NCI-H1092 treated with DMSO at 0.1 percent for 48 hours (cell line): ENCODE data around the gene SLCO2A1.
A peak's percentile ranks its signal among the peaks of the same experiment; 100 is the strongest.
"Not testable (repeated sequence)": the region's sequence is repeated elsewhere in the genome, so short reads cannot be mapped to it uniquely, and the experiment has no call there.

Experiments
- DNase-seq: peaks from one replicate; lab custom pipeline; 2025; lab: John Stamatoyannopoulos, UW

The SLCO2A1 gene

GRCh38 chr3:134029734-134030378, at the start of gene SLCO2A1:
Gene SLCO2A1 (minus strand): TSS chr3:134029925. CDS start chr3:134029802, 123 bp downstream.
- DNase-seq: peak; percentile 26

DNA sequence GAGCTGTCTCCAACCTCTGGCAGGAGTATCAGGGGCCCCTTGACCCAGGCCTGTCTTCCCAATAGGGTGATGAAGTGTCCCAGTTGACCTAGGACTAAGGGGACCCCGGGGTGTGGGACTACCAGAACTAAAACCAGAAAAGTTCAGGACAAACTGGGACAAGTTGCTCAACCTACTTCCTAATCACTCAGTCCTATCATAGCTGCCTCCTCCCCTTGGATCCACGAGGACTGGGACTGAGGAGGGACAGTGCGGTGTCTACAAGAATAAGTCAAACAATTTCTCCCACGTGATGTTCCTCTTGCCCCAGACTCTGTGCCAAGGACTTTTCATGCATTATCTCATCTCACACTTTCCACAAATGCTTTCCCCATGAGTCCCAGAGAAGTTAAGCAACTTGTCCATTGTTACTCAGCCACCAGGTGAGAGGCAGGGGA, 49.4 kb upstream of the SLCO2A1 start:
- no peak for DNase-seq

- no peak for DNase-seq
Measured at GRCh38 chr3:134078169-134078831, 48.6 kb upstream of the SLCO2A1 start.

GRCh38 chr3:134077649-134078161, 48.0 kb upstream of the SLCO2A1 start:
- no peak for DNase-seq

GRCh38 chr3:134076851-134077250, 47.1 kb upstream of the SLCO2A1 start:
- DNase-seq: no peak

- no peak for DNase-seq
Measured at GRCh38 chr3:134075846-134076245, 46.1 kb upstream of the SLCO2A1 start.

DNA sequence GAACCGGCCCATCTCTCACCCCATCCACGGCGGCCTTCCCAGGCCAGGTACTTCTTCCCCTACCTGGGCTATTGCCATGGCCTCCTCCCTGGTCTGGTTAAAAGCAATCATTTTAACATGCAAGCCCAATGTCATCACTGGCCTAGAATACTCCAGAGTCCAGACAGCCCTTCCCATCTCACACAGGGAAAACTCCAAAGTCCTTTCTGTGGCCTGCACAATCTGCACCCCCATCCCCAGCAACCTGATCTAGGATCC, 45.8 kb upstream of the SLCO2A1 start:
- no peak for DNase-seq

DNA sequence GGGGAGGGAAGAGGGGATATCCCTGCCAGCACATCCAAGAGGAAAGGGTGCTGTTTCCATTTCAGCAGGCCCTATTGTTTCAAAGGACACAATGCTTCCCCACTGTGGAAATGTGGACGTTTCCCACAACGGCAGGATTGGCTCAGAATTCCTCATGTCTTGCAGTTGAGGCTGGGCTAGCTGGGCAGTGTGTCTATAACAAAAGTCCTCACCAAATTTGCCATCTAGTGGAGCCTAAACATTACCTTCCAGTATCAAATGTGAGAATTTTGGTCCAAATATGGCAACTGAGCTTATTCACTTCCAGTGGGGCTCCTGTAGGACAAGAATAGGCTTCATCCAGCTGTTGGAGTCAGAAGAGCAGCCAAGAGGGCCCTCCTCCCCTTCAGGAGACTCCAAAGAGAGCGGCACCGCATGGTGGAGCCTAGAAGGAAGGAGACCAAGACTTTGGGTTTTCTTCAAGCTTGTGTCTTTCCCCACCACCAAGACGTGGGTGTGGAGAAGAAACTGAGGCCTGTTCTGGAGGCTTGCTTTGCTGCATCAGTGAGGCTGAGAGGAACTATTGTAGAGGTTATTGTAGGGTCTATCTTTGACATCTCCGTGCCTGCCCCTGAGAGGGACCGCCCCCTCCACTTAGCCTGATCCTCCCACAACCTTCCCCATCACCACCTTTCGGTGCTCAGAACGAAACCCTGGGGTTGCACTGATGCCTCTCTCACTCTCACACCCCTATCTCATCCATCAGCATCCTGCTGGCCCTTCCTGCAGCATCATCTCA, 45.3 kb upstream of the SLCO2A1 start:
- no peak for DNase-seq

DNA sequence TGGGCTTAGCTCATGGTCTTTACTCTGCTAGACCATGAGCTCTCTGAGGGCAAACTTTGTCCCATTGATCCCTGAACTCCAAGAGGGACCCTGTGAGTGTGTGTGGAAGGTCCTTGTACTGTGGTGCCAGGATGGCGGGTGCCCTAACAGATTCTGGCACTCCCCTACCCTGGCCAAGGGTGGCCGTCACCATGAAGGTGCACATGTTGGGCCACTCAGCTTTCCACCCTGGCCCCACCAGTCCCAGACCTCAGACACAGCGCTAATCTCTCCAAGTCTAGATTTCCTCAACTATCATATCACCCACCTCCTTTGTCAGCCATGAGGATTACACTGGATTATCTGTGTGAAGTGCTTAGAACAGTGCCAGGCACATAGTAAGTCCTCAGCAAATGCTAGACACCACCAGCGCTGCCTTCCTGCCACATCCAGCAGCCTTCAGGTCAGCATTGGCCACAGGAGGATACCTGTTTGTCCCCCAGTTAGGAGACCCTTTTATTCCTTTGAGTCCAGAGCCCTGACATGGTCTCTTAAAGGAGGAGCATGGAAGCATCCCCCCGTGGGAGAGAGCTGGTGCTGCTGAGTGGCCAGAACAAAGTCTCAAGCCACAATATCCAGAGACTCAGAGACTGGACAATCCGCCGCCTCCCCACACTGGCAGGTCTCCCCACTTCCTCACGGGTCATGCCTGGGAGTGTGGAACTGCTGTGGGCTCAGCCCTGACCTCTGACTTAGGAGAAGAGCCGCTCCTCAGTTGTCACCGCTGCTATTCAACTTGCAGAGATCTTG, 44.5 kb upstream of the SLCO2A1 start:
- DNase-seq: no peak

DNA sequence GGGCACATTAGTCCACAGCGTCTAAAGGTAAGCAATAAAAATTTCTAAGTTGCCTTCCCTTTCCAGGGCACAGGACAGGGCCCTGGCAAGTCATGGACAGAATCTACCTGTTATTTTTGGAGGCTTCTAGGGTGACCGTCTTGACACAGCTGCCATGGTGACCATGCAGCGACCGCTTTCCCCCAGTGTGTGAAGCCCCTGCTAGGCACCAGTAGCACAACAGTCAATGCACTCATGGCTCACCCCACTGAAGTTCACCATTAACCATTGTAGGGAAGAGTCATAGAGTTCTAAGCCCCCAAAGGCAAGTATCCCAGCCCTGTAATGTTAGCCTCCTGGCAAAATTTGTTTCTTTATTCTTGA, 43.8 kb upstream of the SLCO2A1 start:
- DNase-seq: no peak

DNA sequence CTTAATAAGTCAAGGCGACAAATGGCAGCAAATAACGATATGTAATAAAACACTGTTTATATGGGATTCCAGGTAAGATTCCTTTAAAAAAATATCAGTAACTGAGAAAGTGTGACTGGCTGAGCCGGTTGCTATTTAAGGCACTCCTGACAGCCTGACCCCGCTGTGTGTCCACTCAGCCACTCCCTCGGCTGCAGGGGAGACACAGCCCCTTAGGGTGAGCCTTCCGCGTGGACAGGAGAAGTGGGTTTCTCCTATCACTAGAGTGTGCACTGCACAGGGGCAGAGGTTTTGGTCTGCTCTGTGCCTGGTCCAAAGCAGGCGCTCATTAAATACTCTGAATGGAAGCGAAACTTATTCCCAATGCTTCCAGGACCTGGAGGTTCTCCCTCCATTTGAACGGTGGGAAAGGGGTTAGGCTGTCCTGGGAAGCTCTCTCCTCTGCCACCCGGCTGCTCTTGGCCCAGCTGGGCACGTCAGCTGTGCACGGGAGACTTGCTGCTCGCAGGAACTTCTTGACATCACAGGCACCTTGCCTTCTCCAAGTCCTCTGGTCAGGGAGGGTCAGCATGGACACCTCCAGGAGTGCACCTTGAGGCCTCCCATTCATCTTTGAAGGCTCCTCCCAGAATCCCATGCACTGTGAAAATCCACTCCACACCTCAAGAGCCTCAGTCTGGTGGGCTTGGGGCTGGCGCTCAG, 43.3 kb upstream of the SLCO2A1 start:
- no peak for DNase-seq

- not testable (repeated sequence) for DNase-seq
Measured at GRCh38 chr3:134070281-134070680, 40.6 kb upstream of the SLCO2A1 start.

DNA sequence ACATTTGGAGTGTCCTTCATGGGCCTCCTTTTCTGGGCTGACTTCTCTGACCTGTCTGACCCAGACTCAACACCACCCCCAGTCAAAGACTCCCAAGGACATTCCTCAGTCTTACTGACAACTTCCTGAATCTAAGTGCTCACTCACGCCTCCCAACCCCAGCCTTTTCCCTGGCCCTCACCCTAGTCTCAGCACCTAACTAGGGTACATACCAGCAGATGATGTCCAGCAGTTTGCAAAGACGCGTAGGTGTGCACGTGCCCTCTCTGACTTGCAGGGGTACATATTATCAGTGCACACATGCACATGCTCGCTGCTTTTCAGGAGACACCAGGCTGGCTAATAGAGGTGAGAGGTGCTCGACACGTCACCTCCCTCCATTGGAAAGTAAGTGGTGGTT, 38.7 kb upstream of the SLCO2A1 start:
- DNase-seq: no peak

DNA sequence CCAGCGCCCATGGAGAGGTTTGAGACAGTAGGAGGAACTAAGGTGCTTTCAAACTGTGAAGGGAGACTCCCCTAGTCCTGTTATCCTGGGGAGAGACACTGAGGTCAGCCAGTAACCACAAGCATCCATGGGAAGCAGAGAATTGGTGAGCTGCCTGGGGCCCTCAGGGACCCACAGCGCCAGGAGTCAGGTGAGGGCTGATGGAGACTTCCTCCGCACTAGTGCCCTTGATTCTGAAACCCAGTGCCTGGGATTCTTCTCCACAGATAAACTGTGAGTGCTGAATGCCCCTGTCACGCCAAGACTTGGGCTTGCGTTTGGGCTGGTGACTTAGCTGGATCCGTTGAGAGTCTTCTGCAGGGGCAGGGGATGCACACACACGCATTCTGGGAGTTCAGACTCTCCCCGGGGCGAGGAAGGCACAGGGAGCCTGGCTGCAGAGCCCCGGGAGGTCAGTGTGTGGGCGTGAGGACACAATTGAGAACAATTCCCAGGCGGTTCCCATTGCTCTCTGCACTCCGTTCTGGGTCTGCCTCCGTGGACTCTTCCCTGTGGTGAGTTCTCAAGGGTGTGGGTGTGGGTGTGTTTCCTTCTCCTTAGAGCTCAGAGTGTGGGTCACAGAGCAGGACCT, 37.9 kb upstream of the SLCO2A1 start:
- DNase-seq: no peak

GRCh38 chr3:134066651-134067530, 37.2 kb upstream of the SLCO2A1 start:
- no peak for DNase-seq

DNA sequence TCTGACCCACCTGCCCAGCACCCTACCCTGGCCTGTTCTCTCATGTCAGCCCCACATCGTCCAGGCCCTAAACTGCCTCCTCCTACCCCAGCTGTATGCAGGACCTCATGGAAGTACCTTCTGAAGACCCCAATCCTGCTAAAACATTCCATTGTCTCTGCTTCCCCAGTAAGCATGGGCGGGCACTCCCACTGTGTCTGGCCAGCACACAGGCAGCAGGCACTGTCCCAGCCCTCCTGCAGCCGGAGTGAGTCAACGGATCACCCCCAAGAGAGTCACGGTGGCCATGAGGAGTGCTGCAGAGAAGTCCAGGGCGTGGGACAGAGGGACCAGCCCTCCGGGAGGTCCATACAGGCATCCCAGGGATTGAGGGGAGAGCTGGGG, 36.4 kb upstream of the SLCO2A1 start:
- DNase-seq: no peak

GRCh38 chr3:134065252-134066157, 35.8 kb upstream of the SLCO2A1 start:
- DNase-seq: no peak

- DNase-seq: no peak
Measured at GRCh38 chr3:134064081-134064480, 34.4 kb upstream of the SLCO2A1 start.

DNA sequence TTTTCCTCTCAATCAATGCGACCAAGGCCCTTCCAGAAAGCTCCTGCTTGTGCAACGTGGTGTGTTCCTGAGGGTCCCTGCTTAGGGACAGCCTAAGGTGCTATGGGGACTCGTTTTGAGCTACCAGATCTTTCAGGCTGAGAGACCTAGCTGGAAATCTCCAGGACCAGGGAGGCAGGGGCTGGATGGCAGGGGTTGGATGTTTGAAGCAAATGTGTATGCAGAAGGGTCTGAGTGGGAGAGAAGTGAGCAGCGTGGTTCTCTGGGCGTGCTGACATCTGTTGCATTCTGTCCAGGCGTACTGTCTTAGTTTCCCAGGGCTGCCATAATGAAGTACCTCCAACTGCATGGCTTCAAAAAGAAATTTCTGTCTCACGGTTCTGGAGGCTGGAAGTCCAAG, 31.7 kb upstream of the SLCO2A1 start:
- no peak for DNase-seq
